NCI-H345 (cell line): ENCODE results near the gene TSSC4.

Experiments
- DNase-seq: peaks from one replicate; lab custom pipeline; 2025; lab: John Stamatoyannopoulos, UW

Gene TSSC4

GRCh38 chr11:2434506-2435255, 34.1 kb downstream of the TSSC4 start:
- no peak for DNase-seq

DNA sequence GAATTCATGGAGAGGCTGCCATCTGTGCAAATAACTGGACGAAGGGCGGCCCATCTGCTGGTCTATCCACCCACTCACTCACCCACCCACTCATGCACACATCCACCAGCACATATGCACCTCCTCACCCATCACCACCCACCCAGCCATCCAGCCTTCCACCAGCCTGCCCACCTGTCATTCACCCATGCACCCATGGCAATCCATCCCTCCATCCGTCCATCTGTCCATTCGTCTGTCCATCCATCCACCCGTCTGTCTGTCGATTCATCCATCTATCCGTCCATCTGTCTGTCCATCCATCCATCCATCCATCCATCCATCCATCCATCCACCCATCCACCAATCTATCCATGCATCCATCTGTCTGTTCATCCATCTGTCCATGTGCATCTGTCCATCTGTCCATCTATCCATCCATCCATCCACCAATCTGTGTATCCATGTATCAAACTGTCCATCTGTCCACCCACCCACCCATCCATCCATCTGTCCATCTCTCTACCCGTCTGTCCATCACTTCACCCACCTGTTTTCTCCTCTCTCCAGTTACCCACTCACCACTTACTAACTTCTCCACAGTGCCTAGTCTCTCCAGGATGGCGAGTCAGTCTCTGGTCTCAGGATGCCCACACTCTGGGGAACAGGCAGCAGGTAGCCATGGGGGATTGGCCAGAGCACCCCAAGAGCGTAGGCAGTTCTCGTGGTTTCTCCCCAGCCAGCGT, 34.9 kb downstream of the TSSC4 start:
- DNase-seq: no peak

GRCh38 chr11:2436013-2436520, 35.5 kb downstream of the TSSC4 start:
- no peak for DNase-seq

- no peak for DNase-seq
Observed at GRCh38 chr11:2436521-2437031, 36.0 kb downstream of the TSSC4 start.

DNA sequence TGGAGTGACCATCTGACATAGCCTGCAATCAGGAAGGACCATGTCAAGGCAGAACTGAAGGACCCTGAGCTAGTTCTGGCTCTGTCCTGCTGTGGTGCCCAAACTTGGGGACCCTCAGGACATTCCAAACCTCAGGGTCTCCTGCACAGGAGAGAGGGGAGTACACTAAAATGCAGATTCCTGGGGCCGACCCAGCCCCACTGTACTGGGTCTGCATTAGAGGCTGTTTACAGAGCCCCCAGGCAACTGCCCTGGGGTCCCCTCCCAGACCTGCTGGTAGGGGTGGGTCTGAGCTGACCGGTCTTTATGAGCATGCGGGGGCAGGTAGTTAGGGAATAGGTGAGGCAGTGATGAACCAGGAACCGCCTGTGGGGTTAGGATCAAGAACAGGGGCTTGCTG, 37.0 kb downstream of the TSSC4 start:
- no peak for DNase-seq

DNA sequence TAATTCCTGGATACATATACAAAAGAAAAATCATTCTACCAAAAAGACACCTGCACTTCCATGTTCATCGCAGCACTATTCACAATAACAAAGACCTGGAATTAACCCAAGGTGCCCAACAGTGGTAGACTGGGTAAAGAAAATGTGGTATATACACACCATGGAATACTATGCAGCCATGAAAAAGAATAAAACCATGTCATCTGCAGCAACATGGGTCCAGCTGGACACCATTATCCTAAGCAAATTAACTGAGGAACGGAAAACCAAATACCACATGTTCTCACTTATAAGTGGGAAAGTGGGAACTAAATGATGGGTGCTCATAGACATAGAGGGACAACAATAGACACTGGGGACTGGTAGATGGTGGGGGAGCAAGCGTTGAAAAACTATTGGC, 39.3 kb downstream of the TSSC4 start:
- no peak for DNase-seq

DNA sequence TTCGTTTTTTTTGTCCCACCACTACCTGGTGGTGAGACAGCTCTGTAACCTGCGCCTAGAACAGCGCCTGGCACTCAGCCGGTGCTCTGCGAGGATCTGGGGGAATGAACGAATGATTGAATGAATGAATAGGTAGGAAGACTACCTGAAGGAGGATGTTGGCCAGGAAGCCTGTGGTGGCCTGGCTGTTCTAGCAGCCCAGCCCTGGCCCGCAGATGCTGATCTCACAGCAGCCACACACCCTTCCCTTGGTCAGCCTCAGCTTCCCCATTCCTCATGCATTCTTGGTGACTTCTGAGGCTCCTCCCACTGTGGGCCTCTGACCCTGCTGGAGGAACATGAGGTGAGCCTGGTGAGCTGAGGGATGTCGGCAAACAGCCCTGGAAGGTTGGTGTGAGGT, 40.1 kb downstream of the TSSC4 start:
- no peak for DNase-seq

- DNase-seq: no peak
Observed at GRCh38 chr11:2441171-2441570, 40.6 kb downstream of the TSSC4 start.

GRCh38 chr11:2442589-2442988, 42.0 kb downstream of the TSSC4 start:
- DNase-seq: no peak

DNA sequence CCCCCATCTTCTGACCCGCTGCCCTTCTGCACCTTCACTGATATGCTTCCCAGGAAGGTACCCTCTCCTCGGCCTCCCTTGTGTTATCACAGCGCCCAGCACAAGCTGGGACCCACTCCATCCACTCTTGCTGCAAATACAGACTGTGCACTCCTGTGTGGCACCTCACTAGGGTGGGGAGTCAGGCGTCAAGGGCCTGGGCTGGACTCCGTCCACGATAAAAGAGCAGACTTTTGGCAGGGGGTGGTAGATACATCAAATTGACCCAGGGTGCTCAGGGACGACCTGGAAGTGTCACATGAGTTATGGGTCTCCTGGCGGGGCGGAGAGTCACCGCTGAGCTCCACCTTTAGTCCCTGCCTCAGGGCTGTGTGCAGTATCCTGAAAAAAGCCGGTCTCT, 42.9 kb downstream of the TSSC4 start:
- DNase-seq: no peak

GRCh38 chr11:2443881-2444820, 43.6 kb downstream of the TSSC4 start, which contains the start of gene TRPM5:
Gene TRPM5 (minus strand): TSS chr11:2444514. CDS start chr11:2423036, 21,478 bp downstream.
- DNase-seq: no peak

GRCh38 chr11:2444821-2445745, 44.5 kb downstream of the TSSC4 start, which contains the start of gene KCNQ1:
Gene KCNQ1 (plus strand): TSS chr11:2445008. CDS start chr11:2445099, 91 bp downstream.
- DNase-seq: peak; percentile 74

DNA sequence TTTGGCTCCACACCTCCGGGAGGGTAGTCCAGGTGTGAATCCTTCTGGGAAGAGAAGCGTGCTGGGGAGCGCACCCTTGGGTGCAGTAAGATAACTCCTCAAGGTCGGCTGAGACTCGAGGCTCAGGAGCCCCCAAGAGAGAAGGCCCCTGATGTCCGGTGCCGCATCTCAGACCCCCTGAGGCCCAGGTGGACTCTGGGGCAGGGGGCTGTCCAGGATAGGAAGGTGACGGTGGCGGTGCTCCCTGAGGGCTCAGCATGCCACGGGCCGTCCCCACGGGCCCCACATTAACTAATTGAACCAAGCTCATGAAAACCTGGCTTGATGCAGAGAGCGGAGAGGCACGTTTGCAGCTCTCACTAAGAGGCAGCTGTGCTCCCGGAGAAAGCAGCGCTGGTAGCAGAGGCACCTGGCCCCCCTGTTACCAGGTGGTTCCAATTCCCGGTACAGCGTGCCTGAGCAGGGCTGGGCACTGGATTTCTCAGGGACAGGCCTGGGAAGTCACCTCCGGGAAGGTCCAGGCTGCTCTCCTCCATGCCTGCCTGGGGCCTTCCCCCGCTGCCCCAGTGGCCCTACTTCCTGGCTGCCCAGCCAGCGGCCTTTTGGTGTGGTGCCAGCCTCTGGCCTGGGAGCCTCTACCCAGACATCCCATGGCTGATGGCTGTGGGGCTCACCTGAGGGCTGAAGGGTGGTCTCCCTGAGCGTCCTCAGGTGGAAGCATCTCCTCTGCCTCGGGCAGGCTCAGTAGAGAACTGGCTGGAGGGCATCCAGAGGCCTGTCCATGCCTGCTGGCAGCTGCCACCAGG, 45.4 kb downstream of the TSSC4 start:
- peak; percentile 15 for DNase-seq

GRCh38 chr11:2446590-2447252, 46.2 kb downstream of the TSSC4 start:
- DNase-seq: no peak

- DNase-seq: no peak
Observed at GRCh38 chr11:2447253-2447950, 46.9 kb downstream of the TSSC4 start.

DNA sequence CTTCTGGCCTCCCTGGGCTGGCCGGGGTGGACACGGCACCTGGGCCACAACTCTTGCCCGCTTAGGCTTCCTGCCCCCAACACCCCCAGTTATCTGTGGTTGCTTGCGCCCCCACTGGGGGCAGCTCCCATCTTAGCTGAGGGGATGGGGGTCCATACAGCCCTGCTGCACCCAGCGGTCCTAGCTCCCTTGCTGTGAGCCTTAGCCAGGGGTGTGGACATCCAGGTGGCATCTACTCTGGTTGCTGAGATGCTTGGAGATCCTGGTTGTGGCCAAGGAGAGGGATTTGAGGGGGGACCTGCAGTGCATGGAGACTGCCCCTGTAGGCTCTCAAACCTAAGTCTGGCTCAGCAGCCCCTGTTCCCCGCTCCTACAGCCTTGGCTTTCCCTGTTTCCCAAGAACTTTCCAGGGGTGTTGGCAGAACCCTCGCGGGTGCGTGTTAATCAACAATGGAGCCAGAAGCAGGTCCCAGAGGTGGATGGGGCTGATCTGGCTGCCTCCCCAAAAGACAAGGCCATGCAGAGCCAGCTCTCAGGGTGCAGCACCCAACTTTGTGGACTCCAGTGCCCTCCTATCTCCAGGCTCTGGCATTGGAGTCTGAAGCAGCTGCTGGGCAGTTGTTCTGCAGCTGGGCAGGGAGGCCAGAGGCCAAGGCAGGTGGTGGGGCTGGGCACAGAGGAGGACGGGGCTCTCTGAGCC, 47.6 kb downstream of the TSSC4 start:
- no peak for DNase-seq

GRCh38 chr11:2448661-2449547, 48.4 kb downstream of the TSSC4 start:
- DNase-seq: no peak
